HG02981 (cell line): ENCODE data around the gene MBTPS1.

Source experiments
- ATAC-seq: cut with Tn5 transposase; IDR thresholded peaks from one replicate; pipeline ENCODE4 v1.9.1; 2021; ENCODE audit warnings: mild to moderate bottlenecking, moderate library complexity; ENCODE audit not compliant: unreplicated experiment

MBTPS1 gene

GRCh38 chr16:84055366-84055765, 61.4 kb downstream of the MBTPS1 start:
- no peak for ATAC-seq

DNA sequence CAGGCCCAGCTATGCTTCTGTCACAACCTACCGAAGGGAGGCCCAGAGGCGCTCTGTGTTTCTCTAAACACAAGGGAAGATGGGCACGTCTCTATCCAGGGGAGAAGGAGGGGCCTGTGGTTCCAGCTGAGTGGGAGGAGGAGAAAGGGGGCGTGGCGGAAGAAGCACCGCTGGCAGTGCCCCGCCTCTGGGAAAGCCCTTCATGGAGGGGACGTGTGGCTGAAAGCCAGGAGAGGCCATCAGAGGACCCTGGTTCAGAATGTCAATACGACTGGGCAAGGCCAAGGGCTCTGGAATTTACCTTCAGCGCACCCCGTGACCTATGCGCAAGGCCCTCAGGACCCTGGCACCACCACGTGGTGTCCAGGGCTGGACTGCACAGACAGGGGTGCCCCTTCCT, 61.8 kb downstream of the MBTPS1 start:
- ATAC-seq: no peak

- ATAC-seq: no peak
These were observed 62.5 kb downstream of the MBTPS1 start for GRCh38 chr16:84054271-84054670.

DNA sequence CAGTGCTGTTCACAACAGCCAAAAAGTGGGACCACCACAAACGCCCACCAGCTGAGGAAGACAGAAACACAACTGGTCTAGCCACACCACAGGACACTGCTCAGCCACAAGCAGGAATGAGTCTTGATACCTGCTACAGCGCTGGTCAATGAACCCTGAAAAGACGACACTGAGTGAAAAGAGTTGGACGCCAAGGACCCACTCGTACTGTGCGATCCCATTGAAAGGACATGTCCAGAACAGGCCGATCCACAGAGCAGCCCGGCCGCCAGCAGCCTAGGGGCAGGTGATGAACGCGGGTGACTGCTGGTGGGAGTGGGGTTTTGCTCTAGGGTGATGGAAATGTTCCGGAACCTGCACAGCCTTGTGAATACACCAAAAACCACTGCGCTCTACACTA, 63.5 kb downstream of the MBTPS1 start:
- no peak for ATAC-seq

DNA sequence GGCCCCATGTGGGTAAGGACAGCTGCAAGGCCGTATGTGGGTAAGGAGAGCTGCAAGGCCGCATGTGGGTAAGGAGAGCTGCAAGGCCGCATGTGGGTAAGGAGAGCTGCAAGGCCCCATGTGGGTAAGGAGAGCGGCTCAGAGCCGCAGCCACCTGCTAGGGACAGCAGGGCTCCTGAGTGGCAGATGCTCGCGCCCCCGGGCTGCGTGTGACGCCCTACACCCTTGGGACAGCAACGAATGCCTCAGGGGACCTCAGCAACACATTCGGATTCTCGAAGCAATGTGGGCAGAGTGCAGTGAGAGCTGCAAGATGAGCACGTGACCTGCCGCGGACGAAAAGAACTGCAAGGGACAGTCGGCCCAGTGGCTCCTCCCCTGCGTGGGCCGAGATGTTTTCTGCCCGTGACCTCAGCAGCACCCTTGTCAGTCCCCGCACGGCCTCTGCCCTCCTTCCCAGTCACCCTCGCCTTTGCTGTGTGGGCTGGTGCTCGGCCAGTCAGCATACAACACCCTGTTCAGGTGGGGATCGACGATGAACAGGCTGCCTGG, 64.6 kb downstream of the MBTPS1 start:
- no peak for ATAC-seq

GRCh38 chr16:84050316-84050715, 66.4 kb downstream of the MBTPS1 start:
- no peak for ATAC-seq

GRCh38 chr16:84049403-84050060, 67.2 kb downstream of the MBTPS1 start:
- ATAC-seq: no peak

GRCh38 chr16:84048871-84049270, 67.9 kb downstream of the MBTPS1 start:
- ATAC-seq: no peak

- no peak for ATAC-seq
These were observed 68.5 kb downstream of the MBTPS1 start for GRCh38 chr16:84048270-84048669.

DNA sequence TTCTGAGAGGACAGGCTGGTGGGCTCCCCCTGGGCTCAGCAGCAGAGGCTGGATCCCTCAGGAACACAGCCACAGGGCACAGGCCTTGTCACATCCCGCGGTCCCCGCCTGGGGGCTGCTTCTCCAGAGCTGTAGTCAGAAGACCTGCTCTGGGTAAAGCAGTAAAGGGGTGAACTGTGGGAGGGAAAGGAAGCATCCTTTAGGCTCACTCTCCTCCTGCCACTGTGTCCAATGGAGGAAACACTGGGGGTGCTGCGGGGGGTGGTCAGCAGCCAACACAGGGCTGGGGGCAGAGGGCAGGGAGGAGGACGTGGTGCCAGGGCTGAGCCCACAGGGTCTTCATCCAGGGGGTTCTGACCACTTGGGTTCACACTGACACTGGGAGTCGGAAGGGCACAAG, 69.1 kb downstream of the MBTPS1 start:
- ATAC-seq: no peak

DNA sequence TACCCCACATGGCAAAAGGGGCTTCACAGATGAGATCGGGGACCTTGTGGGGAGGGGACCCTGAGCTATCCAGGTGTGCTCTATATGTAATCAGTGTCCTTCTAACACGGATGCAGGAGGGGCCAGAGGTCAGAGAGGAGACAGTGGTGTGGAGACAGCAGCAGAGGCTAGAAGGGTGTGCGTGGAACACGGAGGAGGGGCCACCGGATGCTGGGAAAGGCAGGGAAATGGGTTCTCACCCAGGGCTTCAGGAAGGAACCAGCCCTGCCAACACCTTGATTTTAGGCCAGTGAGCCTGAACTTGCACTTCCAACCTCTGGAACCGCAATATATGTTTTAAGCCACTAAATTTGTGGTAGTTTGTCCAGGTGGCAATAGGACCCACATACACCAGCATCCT, 69.5 kb downstream of the MBTPS1 start:
- ATAC-seq: no peak

- ATAC-seq: no peak
These were observed 70.8 kb downstream of the MBTPS1 start for GRCh38 chr16:84045818-84046470.

GRCh38 chr16:84045001-84045817, 71.5 kb downstream of the MBTPS1 start:
- no peak for ATAC-seq

DNA sequence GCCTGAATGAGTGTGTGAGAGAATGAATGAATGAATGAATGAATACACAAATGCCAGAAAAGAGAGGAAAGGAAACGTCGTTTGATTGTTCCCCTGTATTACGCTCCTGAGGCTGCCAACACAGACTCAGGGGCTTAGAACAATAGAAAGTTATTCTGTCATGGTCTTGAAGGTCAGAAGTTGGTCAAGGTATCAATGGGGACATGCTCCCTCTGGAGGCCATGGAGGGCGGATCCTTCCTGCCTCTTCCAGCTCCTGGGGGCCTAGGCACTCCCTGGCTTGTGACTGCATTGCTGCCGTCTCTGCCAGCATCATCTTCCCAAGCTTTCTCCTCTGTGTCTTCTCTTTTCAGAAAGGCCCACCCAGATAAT, 72.6 kb downstream of the MBTPS1 start:
- no peak for ATAC-seq

DNA sequence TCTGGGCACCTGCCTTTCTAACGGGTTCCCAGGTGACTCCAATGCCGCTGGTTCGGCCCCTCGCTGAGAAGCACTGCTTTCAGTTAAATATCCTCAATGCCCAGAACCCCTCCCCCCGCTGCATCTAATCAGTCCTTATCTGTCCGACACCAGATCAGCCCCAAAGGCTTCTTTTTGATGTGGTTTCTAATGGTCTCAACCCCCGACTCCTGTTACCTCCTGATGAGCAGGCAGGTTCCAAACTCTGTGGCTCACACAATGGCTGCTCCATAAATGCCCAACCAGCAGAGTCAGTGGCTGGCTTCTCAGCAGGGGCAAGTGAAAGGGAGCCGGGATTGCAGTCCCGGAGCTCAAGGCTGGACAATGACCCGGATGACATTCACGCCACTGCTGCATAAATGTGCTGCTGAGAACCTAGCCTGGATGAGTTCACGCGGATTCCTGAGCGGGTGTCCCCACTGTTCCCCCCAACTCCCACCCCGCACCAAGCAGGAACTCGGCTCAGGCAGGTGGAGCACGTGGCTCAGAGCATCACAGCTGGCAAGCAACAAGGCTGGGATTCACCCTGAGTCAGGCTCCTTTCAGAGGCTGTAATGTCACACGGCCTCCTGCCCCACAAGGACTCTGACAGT, 73.1 kb downstream of the MBTPS1 start:
- no peak for ATAC-seq

DNA sequence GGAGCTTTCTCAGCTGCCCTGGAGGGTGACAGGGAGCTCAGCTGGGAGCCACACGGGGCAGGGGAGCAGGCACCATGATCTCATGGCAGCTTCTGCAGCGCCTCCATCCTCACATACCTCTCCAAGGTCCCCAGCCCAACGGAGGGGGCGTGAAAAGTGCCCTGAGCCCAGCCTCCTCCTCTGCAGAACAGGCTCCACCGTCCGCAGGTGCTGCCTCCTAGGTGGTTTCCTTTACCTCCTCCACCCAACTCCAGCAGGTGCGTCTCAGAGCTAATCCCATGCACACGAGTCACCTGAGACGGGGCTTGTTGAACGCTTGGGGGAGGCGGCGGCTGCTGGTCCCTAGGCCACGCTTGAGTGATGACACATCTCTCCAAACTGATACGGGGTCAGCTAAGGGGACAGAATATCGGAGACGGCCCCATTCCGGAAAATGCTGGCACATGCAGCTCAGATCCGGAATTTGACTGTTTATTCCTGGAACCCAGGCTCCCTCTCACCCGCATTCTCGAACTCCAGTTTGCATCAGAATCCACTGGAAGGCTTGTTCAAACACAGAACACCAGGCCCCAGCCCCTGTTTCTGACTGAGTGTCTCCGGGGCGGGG, 73.8 kb downstream of the MBTPS1 start:
- ATAC-seq: no peak

- ATAC-seq: no peak
These were observed 74.3 kb downstream of the MBTPS1 start, which contains the start of gene SLC38A8 for GRCh38 chr16:84042308-84042878. Gene SLC38A8 (minus strand): TSS chr16:84042795. CDS start chr16:84042157, 638 bp downstream.

DNA sequence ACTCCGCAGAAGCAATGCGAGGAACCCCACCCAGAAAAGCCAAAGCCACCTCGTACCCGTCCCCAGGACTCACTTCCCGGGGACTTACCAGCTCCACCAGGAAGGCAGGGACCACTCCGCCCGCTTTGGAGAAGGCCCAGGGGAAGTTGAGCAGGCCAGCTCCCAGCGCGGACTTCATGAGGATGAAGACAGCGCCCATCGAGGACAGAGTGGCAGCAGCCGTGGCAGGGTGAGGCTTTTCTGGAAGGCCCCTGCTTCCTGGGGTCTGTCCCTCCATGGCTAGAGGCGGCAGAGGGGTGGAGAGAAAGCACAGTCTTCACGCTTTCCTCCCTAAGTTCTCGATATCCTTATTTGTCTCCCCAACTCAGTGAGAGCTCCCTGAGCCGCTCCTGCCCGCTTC, 74.9 kb downstream of the MBTPS1 start:
- no peak for ATAC-seq

DNA sequence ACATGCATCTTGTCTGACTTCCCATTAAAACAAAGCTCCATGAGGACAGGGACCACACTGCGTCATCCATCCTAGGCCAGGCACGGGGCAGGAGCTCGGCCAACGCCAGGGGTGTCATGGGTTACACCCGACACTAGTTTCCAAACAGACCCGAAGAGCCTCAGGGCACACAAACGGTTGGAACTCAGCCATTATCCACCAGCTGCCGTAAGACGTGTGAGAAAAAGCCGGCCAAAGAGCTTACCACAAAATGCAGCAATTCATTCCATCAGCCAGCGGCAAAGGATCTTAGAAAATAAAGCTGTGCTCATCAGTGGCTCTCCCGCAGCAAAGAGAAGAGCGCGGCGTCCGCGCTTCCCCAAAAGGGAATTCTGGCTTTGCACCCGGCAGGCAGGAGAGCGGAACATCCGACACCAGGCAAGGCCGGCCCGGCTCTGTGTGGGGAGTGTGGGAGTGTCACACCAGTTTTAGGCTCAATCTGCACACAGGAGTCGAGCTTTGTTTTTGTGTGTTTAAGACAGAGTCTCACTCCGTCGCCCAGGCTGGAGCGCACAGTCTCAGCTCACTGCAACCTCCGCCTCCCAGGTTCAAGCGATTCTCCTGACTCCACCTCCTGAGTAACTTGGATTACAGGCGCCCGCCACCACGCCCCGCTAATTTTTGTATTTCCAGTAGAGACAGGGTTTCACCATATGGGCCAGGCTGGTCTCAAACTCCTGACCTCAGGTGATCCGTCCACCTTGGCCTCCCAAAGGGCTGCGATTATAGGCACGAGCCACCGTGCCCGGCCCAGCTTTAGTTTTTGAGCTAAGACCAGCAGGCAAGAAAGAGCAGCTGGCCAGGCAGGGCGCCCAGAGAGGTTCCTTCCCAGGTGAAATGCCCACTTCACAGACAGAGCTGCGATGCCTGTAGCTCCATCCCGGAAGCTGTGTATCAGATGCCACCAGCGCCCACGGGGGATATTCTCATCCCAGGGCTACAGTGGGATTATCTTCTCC, 75.6 kb downstream of the MBTPS1 start:
- ATAC-seq: no peak
